MCF 10A (cell line): ENCODE results near the gene COL4A6. TPM values are rescaled to one million over a fixed set of nuclear protein-coding genes. Genes with fewer than 3 reads are reported as not detected.
A peak's percentile ranks its signal among the peaks of the same experiment; 100 is the strongest.

ENCODE experiments used
- BruUV-seq: library from RNA; stranded (reverse); fragments of 400-500 nt; replicated peaks from 2 replicates; lab custom pipeline; 2021; lab: Mats Ljungman, UMichigan
- CTCF ChIA-PET: fragments of 300-600 bp; sonication (Branson Sonifier 250); formaldehyde crosslinking; extraction: SDS; loops from one replicate; lab custom pipeline; 2021; ENCODE audit warnings: antibody characterized with exemption, inconsistent platforms; lab: Yijun Ruan, JAX
- POLR2A ChIA-PET: fragments of 300-600, 350-650 bp; sonication (Branson Sonifier 250); formaldehyde crosslinking; extraction: SDS; loops from one replicate; lab custom pipeline; 2020; ENCODE audit warnings: antibody characterized with exemption, inconsistent platforms; lab: Yijun Ruan, JAX
- DNase-seq: peaks from one replicate; pipeline ENCODE4 v3.0.0-alpha.2; 2018; ENCODE audit not compliant: unreplicated experiment
- H3K27ac Mint-ChIP-seq: one replicate; pipeline ENCODE4 v1.8.0; 2022; ENCODE audit warnings: mild to moderate bottlenecking, low read depth, mixed read lengths; ENCODE audit not compliant: unreplicated experiment
- H3K27me3 Mint-ChIP-seq: one replicate; pipeline ENCODE4 v1.8.0; 2022; ENCODE audit warnings: mixed read lengths; ENCODE audit not compliant: insufficient read depth, unreplicated experiment
- H3K36me3 Mint-ChIP-seq: one replicate; pipeline ENCODE4 v1.8.0; 2022; ENCODE audit warnings: mild to moderate bottlenecking, moderate library complexity, mixed read lengths; ENCODE audit not compliant: insufficient read depth, unreplicated experiment
- H3K4me1 Mint-ChIP-seq: one replicate; pipeline ENCODE4 v1.8.0; 2022; ENCODE audit warnings: mixed read lengths; ENCODE audit not compliant: insufficient read depth, unreplicated experiment
- H3K4me3 Mint-ChIP-seq: one replicate; pipeline ENCODE4 v1.8.0; 2022; ENCODE audit warnings: mild to moderate bottlenecking, moderate library complexity, mixed read lengths; ENCODE audit not compliant: unreplicated experiment
- H3K9me3 Mint-ChIP-seq: one replicate; pipeline ENCODE4 v1.8.0; 2022; ENCODE audit warnings: mixed read lengths; ENCODE audit not compliant: unreplicated experiment
- intact Hi-C: fragments of 100-400 bp; cut with micrococcal nuclease; formaldehyde crosslinking; loops from 2 replicates; pipeline ENCODE4 v1.14.1; 2022
- total RNA-seq: library from RNA; stranded (reverse); gene quantifications from 2 replicates; pipeline ENCODE4 v1.2.3, GENCODE V29; 2022
- TF ChIP-seq, protein P1 (sequence below): fragments of 200-600 bp; IDR thresholded peaks from one replicate; pipeline ENCODE4 v1.8.0; 2022; ENCODE audit warnings: antibody characterized with exemption, mild to moderate bottlenecking; ENCODE audit not compliant: unreplicated experiment

The COL4A6 gene
- total RNA-seq, 1 experiment from 2014 or later, result 58.3 TPM

DNA sequence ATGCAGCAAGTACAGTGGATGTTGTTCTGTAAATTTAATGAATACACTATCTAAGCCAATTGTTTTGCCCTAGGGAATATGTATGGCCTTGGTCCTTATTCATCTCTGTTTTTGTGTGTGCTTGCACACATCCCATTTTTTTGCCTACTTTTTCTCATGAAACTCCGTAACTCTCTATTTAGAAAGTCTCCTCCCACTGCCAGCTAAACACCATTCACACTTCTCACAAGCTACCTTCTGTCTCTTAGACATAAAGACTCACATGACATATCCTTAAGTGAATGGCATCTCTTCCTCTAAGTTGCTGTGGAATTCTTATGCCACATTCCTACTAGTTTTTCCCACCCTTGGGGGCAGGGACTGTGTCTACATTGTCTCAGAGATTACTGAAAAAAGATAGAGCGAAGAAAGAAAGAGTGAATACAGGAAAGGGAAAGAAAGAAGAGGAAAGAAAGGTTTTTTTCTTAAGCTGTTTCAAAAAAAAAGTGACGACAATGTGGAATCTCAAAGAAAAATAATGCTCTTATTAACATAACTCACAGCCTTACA lies 229.1 kb downstream of the COL4A6 start:
- peaks cover 87% of the 10 kb centered on the region for H3K27me3 Mint-ChIP-seq
- TF ChIP-seq, protein P1, sequence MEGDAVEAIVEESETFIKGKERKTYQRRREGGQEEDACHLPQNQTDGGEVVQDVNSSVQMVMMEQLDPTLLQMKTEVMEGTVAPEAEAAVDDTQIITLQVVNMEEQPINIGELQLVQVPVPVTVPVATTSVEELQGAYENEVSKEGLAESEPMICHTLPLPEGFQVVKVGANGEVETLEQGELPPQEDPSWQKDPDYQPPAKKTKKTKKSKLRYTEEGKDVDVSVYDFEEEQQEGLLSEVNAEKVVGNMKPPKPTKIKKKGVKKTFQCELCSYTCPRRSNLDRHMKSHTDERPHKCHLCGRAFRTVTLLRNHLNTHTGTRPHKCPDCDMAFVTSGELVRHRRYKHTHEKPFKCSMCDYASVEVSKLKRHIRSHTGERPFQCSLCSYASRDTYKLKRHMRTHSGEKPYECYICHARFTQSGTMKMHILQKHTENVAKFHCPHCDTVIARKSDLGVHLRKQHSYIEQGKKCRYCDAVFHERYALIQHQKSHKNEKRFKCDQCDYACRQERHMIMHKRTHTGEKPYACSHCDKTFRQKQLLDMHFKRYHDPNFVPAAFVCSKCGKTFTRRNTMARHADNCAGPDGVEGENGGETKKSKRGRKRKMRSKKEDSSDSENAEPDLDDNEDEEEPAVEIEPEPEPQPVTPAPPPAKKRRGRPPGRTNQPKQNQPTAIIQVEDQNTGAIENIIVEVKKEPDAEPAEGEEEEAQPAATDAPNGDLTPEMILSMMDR, result no peak
- H3K4me1 Mint-ChIP-seq, result no peaks in the 10 kb centered on the region
- ChIA-PET POLR2A (interaction anchor here (0.6 kb wide), 1 partner anchor 17 kb away, joined by 3 read pairs; no protein-coding TSS in a partner anchor), CTCF (no interaction called here)
- peaks cover 28% of the 10 kb centered on the region for H3K36me3 Mint-ChIP-seq
- DNase-seq, result no peak
- intact Hi-C loops, result no loop called here
- no TSS peak for BruUV-seq
- H3K27ac Mint-ChIP-seq, result no peak overlapping the region
- H3K9me3 Mint-ChIP-seq, result no peaks in the 10 kb centered on the region
- H3K4me3 Mint-ChIP-seq, result no peak overlapping the region

DNA sequence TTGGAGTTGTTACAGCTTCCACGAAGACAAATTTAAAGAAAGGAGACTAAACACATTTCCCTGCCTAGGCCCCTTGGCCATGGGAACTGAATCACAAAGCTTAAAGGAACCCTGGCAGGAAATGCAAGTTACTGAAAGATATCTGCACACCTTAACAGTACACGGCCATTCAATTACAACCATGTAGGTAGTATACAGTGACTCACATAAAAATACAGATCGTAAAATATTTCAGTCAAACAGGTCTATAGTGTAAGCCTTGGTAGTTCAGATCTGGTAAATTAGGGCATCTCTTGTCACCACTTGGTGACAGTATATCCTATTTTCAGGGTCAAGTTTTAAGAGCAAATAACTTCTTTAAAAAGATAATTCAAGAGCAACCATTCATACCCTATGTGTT lies 234.7 kb downstream of the COL4A6 start:
- DNase-seq, result no peak
- no peaks in the 10 kb centered on the region for H3K9me3 Mint-ChIP-seq
- TF ChIP-seq, protein P1, result no peak
- BruUV-seq, result no TSS peak
- peaks cover 11% of the 10 kb centered on the region for H3K36me3 Mint-ChIP-seq
- H3K4me3 Mint-ChIP-seq, result no peak overlapping the region
- ChIA-PET CTCF (interaction anchor here (1.3 kb wide), 1 partner anchor 21 kb away, joined by 7 read pairs; no protein-coding TSS in a partner anchor), POLR2A (no interaction called here)
- H3K27me3 Mint-ChIP-seq, result peaks cover 90% of the 10 kb centered on the region
- no peak overlapping the region for H3K27ac Mint-ChIP-seq
- intact Hi-C loops, result no loop called here
- no peaks in the 10 kb centered on the region for H3K4me1 Mint-ChIP-seq

DNA sequence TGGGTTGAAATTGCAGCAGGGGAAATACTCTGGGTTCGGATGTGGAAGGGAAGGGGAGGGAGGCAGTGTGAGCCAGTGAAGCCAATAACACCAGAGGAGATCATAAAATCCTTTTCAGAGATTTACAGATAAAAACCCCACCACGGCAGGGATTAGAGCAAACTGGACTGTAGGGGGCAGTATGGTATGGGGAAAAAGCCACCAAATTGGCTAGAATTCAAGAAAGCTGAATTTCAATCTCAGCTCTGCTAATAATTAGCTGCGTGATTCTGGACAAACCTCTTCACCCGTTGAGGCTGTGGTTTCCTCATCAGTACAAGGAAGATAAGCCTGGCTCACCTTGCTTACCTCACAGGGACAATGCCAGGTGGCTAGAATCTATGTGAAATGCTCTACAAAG lies 238.5 kb downstream of the COL4A6 start:
- intact Hi-C loops, result loop anchor here (1.0 kb wide), 1 partner anchor 338 kb away; no protein-coding TSS in a partner anchor
- H3K27ac Mint-ChIP-seq, result no peak overlapping the region
- H3K9me3 Mint-ChIP-seq, result no peaks in the 10 kb centered on the region
- POLR2A ChIA-PET, result no interaction called here
- CTCF ChIA-PET, result interaction anchor here (0.6 to 3.1 kb wide), 14 partner anchors 15 to 1276 kb away, joined by 3 to 20 read pairs (median 4); no protein-coding TSS in a partner anchor
- H3K36me3 Mint-ChIP-seq, result peaks cover 14% of the 10 kb centered on the region
- TF ChIP-seq, protein P1, result peak; percentile 45
- DNase-seq, result peak; percentile 41
- H3K4me3 Mint-ChIP-seq, result no peak overlapping the region
- BruUV-seq, result no TSS peak
- H3K4me1 Mint-ChIP-seq, result no peaks in the 10 kb centered on the region
- H3K27me3 Mint-ChIP-seq, result peaks cover 97% of the 10 kb centered on the region

DNA sequence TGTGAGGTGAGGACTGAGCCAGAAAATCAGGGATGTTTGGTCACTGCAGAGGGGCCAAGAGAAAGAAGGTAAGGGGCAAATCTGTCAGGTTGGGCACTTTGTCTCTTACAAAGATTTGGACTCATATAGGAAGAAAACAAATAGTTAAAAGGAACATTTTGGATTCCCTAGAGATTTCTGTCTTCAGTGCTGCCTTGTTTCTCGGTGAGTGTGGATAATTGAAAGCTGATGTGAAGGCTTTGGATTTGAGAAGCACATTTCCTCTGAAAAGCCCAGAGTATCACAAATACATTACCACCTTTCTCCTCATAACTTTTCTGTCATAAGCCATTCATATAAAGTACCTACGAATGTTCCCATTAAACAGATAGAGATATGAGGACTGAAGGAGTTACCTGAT lies 239.2 kb downstream of the COL4A6 start:
- intact Hi-C loops, result loop anchor here (1.0 kb wide), 1 partner anchor 338 kb away; no protein-coding TSS in a partner anchor
- H3K36me3 Mint-ChIP-seq, result peaks cover 15% of the 10 kb centered on the region
- TF ChIP-seq, protein P1, result no peak

More for the DNA sequence above, 239.2 kb downstream of the COL4A6 start:
- no peak for DNase-seq
- no peak overlapping the region for H3K4me3 Mint-ChIP-seq
- no TSS peak for BruUV-seq
- H3K27me3 Mint-ChIP-seq, result peaks cover 97% of the 10 kb centered on the region
- POLR2A ChIA-PET, result no interaction called here
- no peaks in the 10 kb centered on the region for H3K4me1 Mint-ChIP-seq
- H3K9me3 Mint-ChIP-seq, result no peaks in the 10 kb centered on the region
- no peak overlapping the region for H3K27ac Mint-ChIP-seq
- CTCF ChIA-PET, result interaction anchor here (0.7 to 3.1 kb wide), 7 partner anchors 15 to 1276 kb away, joined by 3 to 20 read pairs (median 6); no protein-coding TSS in a partner anchor
